Tibial nerve (tissue), 4 donors: ENCODE measurements around the gene RPTOR.

ENCODE experiments used
- EP300 ChIP-seq, 2 donors: sonication (generic); formaldehyde crosslinking; IDR thresholded peaks; one replicate each; pipeline ENCODE4 v1.6.1; 2017; ENCODE audit warnings: antibody characterized with exemption in 2 of 2, mild to moderate bottlenecking in 1 of 2
- TF ChIP-seq, protein P1 (sequence below), 5 experiments: fragments of 200-600 bp in 3 of 5; fragments of 450-650 bp in 2 of 5; sonication (generic) in 3 of 5; IDR thresholded peaks; one replicate each; pipeline ENCODE4 v1.5.1; 2016 to 2019; ENCODE audit warnings: antibody characterized with exemption in 5 of 5, mild to moderate bottlenecking in 3 of 5, moderate library complexity in 2 of 5

DNA sequence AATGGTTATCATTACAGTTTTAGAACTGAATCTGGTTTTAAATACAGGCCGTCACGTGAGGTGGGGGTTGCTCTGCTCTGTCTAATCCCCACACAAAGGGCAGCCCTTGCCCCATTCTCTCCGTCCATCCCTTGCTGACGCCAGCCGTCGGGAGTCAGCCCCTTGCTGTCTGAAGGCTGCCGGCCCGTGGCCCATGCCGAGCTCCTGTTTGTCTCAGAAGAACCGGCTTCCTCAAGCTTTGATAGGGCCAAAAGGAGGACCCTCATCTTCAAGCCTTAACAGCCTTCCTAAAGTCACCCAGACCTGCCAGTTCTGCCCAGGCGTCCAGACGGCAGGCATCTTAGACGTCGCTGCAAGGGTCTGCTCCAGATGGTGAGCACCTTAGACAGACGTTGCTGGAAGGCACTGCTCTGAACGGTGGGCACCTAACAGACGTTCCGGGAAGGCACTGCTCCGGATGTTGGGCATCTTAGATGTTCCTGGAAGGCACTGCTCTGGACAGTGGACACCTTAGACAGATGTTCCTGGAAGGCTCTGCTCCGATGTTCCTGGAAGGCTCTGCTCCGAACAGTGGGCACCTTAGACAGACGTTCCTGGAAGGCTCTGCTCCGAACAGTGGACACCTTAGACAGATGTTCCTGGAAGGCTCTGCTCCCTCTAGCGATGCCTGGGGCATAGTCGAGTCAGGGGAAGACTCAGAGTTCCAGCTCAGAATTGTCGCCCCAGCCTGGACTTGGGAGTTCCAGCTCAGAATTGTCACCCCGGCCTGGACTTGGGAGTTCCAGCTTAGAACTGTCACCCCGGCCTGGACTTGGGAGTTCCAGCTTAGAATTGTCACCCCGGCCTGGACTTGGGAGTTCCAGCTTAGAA is 411.9 kb downstream of the RPTOR start:
- no peak for TF ChIP-seq EP300 (IDR thresholded peaks at IDR 0.05)
- TF ChIP-seq, protein P1, sequence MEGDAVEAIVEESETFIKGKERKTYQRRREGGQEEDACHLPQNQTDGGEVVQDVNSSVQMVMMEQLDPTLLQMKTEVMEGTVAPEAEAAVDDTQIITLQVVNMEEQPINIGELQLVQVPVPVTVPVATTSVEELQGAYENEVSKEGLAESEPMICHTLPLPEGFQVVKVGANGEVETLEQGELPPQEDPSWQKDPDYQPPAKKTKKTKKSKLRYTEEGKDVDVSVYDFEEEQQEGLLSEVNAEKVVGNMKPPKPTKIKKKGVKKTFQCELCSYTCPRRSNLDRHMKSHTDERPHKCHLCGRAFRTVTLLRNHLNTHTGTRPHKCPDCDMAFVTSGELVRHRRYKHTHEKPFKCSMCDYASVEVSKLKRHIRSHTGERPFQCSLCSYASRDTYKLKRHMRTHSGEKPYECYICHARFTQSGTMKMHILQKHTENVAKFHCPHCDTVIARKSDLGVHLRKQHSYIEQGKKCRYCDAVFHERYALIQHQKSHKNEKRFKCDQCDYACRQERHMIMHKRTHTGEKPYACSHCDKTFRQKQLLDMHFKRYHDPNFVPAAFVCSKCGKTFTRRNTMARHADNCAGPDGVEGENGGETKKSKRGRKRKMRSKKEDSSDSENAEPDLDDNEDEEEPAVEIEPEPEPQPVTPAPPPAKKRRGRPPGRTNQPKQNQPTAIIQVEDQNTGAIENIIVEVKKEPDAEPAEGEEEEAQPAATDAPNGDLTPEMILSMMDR (IDR thresholded peaks at IDR 0.05): no peak
